Right ventricle myocardium superior (tissue), 1 donor: ENCODE data around the gene MCF2L2. TPM values are rescaled to one million over a fixed set of nuclear protein-coding genes. Genes with fewer than 3 reads are reported as not detected.

ENCODE experiments used
- ATAC-seq: fragments of 200-7000 bp; cut with Tn5 transposase; one replicate; pipeline ENCODE4 v1.9.1; 2020; ENCODE audit warnings: mild to moderate bottlenecking; ENCODE audit not compliant: poor library complexity
- DNase-seq: peaks from one replicate; pipeline ENCODE4 v3.0.0-alpha.2; 2020
- intact Hi-C: fragments of 100-400 bp; cut with DNase I; formaldehyde crosslinking; loops from one replicate; pipeline ENCODE4 v1.11.2; 2022
- total RNA-seq: library from RNA; stranded (reverse); fragmentation: NEBNext Ultra II Directional; extraction: Animal tissue kit (Norgen Biotek cat#: 25700); gene quantifications from one replicate; pipeline ENCODE4 v1.2.1, GENCODE V29; 2021
- donor health status: DM: no; HTN: yes; CAD: no; lungs with severe emphysema.

The MCF2L2 gene
- total RNA-seq, 1 donor from 2014 or later, result 0.51 TPM

DNA sequence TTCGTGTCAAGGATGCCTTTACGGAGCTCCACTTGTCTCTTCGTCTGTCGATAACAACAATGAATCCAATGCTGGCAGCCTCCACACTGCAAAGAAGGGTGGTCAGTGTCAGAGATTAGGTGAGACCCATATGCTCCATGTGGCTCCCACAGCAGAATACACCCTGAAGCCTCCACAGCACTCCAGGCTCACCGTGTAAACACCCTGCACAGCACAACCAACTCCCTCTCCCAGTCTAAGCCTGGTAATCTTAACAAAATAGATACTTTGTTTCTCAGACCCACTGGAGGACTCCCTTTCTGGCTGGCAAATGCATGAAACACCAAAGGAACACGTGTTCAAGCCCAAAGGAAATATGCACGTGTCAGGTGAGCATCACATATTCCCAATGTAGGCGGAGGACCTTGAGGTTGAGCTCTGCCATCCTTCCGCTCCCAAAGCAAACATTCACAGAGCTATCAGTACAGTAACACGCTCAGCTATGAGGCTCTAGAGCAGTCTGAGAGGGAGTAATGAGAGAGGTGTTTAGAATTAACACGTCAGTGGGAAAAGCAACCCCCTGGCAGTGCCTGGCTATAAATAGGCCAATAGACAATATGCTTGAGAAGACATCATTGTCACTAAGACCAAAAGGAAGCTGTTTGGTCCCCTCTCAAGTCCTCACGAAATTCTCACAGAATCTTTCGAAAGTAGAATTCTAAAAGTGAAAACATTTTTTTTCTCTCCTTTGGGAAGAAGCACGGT lies 86.7 kb downstream of the MCF2L2 start:
- intact Hi-C loops, result no loop called here
- ATAC-seq (no peak), DNase-seq (no peak)

GRCh38 chr3:183340222-183340621 lies 88.2 kb downstream of the MCF2L2 start:
- no peak for ATAC-seq
- intact Hi-C loops, result no loop called here
- no peak for DNase-seq

DNA sequence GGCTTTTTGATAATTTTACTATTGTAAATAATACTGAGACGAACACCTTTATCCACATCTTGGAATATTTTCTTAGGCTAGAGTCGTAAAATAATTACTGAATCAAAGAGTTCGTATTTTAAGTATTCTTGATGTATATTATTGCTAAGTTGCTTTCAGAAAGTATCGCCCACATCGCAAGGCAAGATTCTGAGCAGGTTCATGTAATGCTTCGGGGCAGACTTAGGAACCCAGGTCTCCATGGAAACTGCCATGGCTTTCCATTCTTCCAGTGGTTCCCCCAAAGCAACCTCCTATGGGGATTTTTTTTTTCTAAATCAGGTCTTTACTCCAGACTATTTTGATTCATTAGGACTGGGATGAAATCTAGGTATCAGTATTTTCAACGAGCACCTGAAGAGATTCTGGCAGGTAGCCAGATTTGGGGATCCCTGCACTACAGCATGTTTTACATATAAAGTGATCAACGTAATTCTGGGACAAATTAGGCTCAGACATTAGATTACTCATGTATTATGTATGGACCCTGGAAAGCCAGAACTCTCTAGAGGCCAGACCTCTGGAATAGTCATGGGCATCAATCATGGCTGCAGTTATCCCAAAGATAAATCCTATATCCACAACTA lies 88.8 kb downstream of the MCF2L2 start:
- no peak for DNase-seq
- intact Hi-C loops, result no loop called here
- ATAC-seq, result no peak

DNA sequence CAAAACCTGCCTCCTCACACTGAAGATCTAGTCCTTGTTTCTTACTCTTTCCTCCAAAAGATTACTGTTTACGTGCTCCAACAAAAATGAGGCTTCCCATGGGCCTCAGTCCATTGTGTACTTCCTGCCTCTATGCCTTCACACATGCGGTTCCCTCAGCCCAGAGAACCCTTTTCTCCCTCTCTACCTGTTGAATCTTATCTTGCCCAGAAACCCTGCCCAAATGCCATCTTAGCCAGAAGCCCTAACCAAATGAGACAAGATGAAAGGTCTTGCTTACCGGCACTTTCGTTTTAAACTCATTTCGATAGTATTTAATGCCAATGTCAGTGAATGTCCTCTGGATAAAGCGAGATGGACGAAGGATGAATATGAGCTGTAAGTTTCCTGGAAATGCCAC lies 89.9 kb downstream of the MCF2L2 start:
- no peak for ATAC-seq
- intact Hi-C loops, result no loop called here
- no peak for DNase-seq

- DNase-seq, result no peak
- intact Hi-C loops, result no loop called here
- ATAC-seq, result no peak
Measured at GRCh38 chr3:183332487-183332886, 95.9 kb downstream of the MCF2L2 start.

DNA sequence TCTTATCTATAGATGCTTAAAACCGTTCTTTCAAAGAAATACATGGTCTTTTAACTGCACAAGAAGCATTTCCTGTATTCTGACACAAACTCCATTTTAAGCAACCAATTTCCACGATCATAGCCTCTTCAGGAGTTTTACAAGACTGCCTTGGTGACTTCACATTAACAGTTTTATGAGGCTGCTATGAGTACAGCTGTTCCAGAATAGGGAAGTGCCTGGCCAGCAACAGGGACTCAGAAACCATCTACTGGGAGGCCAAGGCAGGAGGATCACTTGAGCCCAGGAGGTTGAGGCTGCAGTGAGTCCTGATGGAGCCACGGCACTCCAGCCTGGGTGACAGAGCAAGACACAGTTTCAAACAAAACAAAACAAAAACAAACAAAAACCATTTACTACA lies 96.9 kb downstream of the MCF2L2 start:
- ATAC-seq, result no peak
- intact Hi-C loops, result no loop called here

GRCh38 chr3:183330881-183331280 lies 97.5 kb downstream of the MCF2L2 start:
- ATAC-seq, result no peak
- intact Hi-C loops, result no loop called here

More for the DNA sequence above, 96.9 kb downstream of the MCF2L2 start:
- DNase-seq, result no peak

DNA sequence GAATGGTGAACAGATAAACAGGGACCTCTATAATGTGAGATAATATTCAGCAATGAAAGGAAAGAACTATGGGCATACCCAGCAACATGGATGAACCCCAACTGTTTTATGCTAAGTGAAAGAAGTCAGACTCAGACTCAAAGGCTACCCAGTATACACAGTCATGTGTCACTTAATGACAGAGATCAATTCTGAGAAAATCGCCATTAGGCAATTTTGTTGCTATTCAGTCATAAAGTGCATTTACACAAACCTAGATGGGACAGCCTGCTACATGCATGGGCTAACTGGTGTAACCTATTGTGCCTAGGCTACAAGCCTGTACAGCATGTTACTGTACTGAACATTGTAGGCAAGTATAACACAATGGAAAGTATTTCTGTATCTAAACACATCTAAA lies 98.9 kb downstream of the MCF2L2 start:
- DNase-seq (no peak), ATAC-seq (no peak)
- intact Hi-C loops, result no loop called here

More at GRCh38 chr3:183330881-183331280, 97.5 kb downstream of the MCF2L2 start:
- no peak for DNase-seq

GRCh38 chr3:183328823-183329222 lies 99.6 kb downstream of the MCF2L2 start:
- intact Hi-C loops, result no loop called here
- ATAC-seq, result no peak
- DNase-seq, result no peak

- no peak for DNase-seq
- intact Hi-C loops, result no loop called here
- ATAC-seq, result no peak
Measured at GRCh38 chr3:183328164-183328563, 100.3 kb downstream of the MCF2L2 start.

GRCh38 chr3:183327343-183327742 lies 101.1 kb downstream of the MCF2L2 start:
- intact Hi-C loops, result no loop called here

DNA sequence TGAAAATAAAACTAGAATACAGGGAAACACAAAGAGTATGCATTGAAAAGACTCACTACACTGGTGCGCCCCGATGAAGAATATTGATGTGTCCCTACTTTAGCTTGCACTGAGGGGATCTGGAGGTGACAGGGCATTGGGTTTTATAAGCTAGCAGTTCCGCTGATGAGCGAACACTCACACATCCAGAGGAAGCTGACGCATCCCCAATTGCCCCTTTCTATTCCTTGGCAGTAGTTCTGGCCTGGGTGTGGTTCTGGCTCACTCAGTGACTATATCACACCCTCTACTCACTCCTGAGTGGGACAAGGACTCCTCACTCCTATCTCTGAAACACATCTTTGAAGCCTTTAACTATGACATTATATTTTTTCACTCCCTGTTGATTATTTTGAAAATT lies 104.3 kb downstream of the MCF2L2 start:
- no peak for DNase-seq
- no peak for ATAC-seq
- intact Hi-C loops, result no loop called here

More at GRCh38 chr3:183327343-183327742, 101.1 kb downstream of the MCF2L2 start:
- ATAC-seq (no peak), DNase-seq (no peak)

DNA sequence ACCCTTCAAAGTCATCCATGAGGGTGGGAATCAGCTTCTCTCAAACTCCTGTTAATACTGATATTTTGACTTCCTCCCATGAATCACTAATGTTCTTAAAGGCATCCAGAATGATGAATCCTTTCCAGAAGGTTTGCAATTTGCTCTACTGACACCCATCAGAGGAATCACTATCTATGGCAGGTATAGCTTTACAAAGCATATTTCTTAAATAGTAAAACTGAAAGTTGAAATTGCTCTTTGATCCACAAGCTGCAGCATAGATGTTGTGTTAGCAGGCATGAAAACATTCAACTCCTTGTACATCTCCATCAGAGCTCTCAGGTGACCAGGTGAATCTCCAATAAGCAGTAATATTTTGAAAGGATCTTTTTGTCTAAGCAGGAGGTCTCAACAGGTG lies 109.0 kb downstream of the MCF2L2 start:
- intact Hi-C loops, result no loop called here
- ATAC-seq (no peak), DNase-seq (no peak)

DNA sequence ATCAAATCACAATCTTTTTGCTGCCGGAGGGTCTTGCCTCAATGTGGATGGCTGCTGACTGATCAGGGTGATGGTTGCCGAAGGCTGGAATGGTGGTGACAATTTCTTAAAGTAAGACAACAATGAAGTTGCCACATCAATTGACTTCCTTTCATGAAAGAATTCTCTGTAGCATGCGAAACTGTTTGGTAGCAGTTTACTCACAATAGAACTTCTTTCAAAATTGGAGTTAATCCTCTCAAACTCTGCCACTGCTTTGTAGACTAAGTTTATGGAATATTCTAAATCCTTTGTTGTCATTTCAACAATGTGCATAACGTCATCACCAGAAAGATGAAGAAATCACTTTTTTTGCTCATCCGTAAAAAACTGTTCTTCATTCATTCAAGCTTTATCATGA lies 109.5 kb downstream of the MCF2L2 start:
- no peak for ATAC-seq
- intact Hi-C loops, result no loop called here

GRCh38 chr3:183317886-183318865 lies 110.2 kb downstream of the MCF2L2 start:
- intact Hi-C loops, result no loop called here
- DNase-seq (no peak), ATAC-seq (no peak)

More for the DNA sequence above, 109.5 kb downstream of the MCF2L2 start:
- DNase-seq, result no peak

DNA sequence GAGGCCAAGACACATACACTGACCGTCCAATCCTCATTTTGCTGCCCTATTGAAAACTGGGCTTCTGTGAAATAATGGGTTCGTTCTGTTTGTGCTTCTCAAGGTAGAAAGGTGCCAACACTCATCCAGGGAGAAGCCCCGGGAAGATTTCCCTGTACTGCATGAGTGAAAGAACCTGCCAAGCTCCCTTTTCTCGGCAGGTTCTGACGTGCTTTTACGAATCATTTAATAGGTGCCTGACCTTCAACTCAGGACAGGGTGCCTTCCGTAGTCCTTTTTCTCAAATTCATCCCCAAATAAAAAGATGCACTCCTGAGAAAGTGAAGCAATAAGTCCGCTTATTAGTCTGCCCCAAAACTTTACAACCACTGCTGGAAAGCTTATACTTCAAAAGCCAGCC lies 111.1 kb downstream of the MCF2L2 start:
- ATAC-seq, result no peak
- intact Hi-C loops, result no loop called here
- no peak for DNase-seq

- ATAC-seq, result no peak
- no peak for DNase-seq
- intact Hi-C loops, result no loop called here
Measured at GRCh38 chr3:183315739-183316138, 112.7 kb downstream of the MCF2L2 start.

- intact Hi-C loops, result no loop called here
- no peak for DNase-seq
- no peak for ATAC-seq
Measured at GRCh38 chr3:183313764-183314163, 114.7 kb downstream of the MCF2L2 start.

- intact Hi-C loops, result no loop called here
- DNase-seq, result no peak
- ATAC-seq, result no peak
Measured at GRCh38 chr3:183313351-183313750, 115.1 kb downstream of the MCF2L2 start.
